A673 (cell line): ENCODE results near the gene NDUFB10. TPM values are rescaled to one million over a fixed set of nuclear protein-coding genes. Genes with fewer than 3 reads are reported as not detected.
A peak's percentile ranks its signal among the peaks of the same experiment; 100 is the strongest.
"Not testable (repeated sequence)": the region's sequence is repeated elsewhere in the genome, so short reads cannot be mapped to it uniquely, and the experiment has no call there.

Source experiments
- BruUV-seq: library from RNA; stranded (reverse); fragments of 400-500 nt; replicated peaks from 2 replicates; lab custom pipeline; 2021; lab: Mats Ljungman, UMichigan
- CTCF ChIA-PET: fragments of 300-600 bp; sonication (Branson Sonifier 250); formaldehyde crosslinking; loops from one replicate; lab custom pipeline; 2022; ENCODE audit warnings: antibody characterized with exemption; lab: Charles Lee
- POLR2A ChIA-PET: fragments of 300-600 bp; sonication (Branson Sonifier 250); formaldehyde crosslinking; loops from one replicate; lab custom pipeline; 2022; ENCODE audit warnings: antibody characterized with exemption; ENCODE audit not compliant: low non-redundant PET; lab: Charles Lee
- DNase-seq: peaks from one replicate; pipeline ENCODE4 v3.0.0-alpha.2; 2015; ENCODE audit warnings: low spot score
- H3K27ac ChIP-seq: fragments of 200-600 bp; sonication (generic); 2 replicates; pipeline ENCODE4 v1.5.1; 2016; ENCODE audit warnings: mixed run types, low read depth, mild to moderate bottlenecking, mixed read lengths, antibody characterized with exemption, low read length; ENCODE audit not compliant: poor library complexity, severe bottlenecking
- H3K27me3 ChIP-seq: fragments of 200-600 bp; sonication (generic); replicated peaks from 2 replicates; pipeline ENCODE4 v1.6.1; 2017; ENCODE audit warnings: mixed run types, low read depth, mild to moderate bottlenecking, mixed read lengths, antibody characterized with exemption, low read length; ENCODE audit not compliant: insufficient read depth, poor library complexity
- H3K36me3 ChIP-seq: fragments of 200-600 bp; sonication (generic); 2 replicates; pipeline ENCODE4 v1.6.1; 2016; ENCODE audit warnings: mixed run types, mild to moderate bottlenecking, mixed read lengths, antibody characterized with exemption, low read length; ENCODE audit not compliant: insufficient read depth, poor library complexity, severe bottlenecking
- H3K4me1 ChIP-seq: fragments of 200-600 bp; sonication (generic); 2 replicates; pipeline ENCODE4 v1.6.1; 2017; ENCODE audit warnings: mixed run types, mild to moderate bottlenecking, mixed read lengths, antibody characterized with exemption, low read length; ENCODE audit not compliant: insufficient read depth, poor library complexity, severe bottlenecking
- H3K4me3 ChIP-seq: fragments of 200-600 bp; sonication (generic); 2 replicates; pipeline ENCODE4 v1.5.1; 2016; ENCODE audit warnings: low read depth, mixed run types, mild to moderate bottlenecking, mixed read lengths, low read length; ENCODE audit not compliant: poor library complexity, severe bottlenecking
- H3K9me3 ChIP-seq: fragments of 200-600 bp; sonication (generic); 2 replicates; pipeline ENCODE4 v1.6.1; 2016; ENCODE audit warnings: mixed run types, low read depth, mild to moderate bottlenecking, mixed read lengths, antibody characterized with exemption, low read length; ENCODE audit not compliant: poor library complexity, severe bottlenecking
- EZH2 ChIP-seq: fragments of 200-600 bp; sonication (generic); IDR thresholded peaks from 2 replicates; pipeline ENCODE4 v1.6.1; 2017; ENCODE audit warnings: borderline replicate concordance, low read depth, mild to moderate bottlenecking, mixed read lengths, antibody characterized with exemption, low read length; ENCODE audit not compliant: poor library complexity, severe bottlenecking
- intact Hi-C: fragments of 100-400 bp; cut with micrococcal nuclease; formaldehyde crosslinking; loops from one replicate; pipeline ENCODE4 v1.10.0; 2022; ENCODE audit not compliant: unreplicated experiment
- total RNA-seq: library from RNA; stranded (reverse); gene quantifications from 2 replicates; pipeline ENCODE4 v1.2.3, GENCODE V29; 2021
- TF ChIP-seq, protein P1 (sequence below): fragments of 300-800, 200-600 bp; sonication (generic); conservative IDR thresholded peaks from 2 replicates; pipeline ENCODE4 v1.5.1; 2017; ENCODE audit warnings: low read depth, mild to moderate bottlenecking, antibody characterized with exemption, low read length, moderate library complexity, mixed read lengths

NDUFB10 gene
- total RNA-seq, 1 experiment from 2014 or later, result 178 TPM

DNA sequence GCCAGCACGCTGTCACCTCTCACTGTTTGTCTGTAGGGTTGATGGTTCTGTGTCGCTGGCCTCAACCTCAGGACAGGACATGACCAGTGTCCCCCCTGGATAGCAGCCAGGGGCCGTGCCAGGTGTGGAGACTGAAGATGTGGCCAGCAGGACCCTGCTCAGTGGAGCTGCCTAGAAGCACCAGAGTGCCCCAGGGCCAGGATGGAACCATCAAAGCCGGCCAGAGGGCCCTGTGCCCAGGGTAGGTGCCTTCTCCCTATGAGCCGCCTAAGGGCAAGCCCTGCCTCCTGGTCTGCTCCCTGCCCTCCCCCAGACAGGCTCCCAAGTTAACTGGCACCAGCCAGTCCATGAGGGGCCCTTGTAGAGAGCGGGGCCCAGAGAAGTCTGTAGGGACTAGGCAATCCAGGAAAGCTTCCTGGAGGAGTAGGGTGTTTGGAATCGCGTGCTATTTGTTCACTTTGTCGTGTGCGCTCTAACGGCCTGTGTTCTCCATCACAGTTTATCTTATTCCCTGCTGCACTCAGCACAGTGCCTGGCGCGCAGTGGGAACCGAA is 546 bp upstream of the NDUFB10 start:
- TF ChIP-seq EZH2, result no peak
- TF ChIP-seq, protein P1, sequence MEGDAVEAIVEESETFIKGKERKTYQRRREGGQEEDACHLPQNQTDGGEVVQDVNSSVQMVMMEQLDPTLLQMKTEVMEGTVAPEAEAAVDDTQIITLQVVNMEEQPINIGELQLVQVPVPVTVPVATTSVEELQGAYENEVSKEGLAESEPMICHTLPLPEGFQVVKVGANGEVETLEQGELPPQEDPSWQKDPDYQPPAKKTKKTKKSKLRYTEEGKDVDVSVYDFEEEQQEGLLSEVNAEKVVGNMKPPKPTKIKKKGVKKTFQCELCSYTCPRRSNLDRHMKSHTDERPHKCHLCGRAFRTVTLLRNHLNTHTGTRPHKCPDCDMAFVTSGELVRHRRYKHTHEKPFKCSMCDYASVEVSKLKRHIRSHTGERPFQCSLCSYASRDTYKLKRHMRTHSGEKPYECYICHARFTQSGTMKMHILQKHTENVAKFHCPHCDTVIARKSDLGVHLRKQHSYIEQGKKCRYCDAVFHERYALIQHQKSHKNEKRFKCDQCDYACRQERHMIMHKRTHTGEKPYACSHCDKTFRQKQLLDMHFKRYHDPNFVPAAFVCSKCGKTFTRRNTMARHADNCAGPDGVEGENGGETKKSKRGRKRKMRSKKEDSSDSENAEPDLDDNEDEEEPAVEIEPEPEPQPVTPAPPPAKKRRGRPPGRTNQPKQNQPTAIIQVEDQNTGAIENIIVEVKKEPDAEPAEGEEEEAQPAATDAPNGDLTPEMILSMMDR, result no peak
- intact Hi-C loops, result no loop called here
- BruUV-seq, result no TSS peak
- Histone ChIP-seq H3K27me3 (no peaks in the 10 kb centered on the region), H3K36me3 (peaks cover 23% of the 10 kb centered on the region), H3K4me3 (peak overlapping the region; percentile 88), H3K4me1 (peaks cover 16% of the 10 kb centered on the region), H3K9me3 (no peaks in the 10 kb centered on the region), H3K27ac (no peak overlapping the region)
- DNase-seq, result no peak
- ChIA-PET POLR2A (no interaction called here), CTCF (no interaction called here)

DNA sequence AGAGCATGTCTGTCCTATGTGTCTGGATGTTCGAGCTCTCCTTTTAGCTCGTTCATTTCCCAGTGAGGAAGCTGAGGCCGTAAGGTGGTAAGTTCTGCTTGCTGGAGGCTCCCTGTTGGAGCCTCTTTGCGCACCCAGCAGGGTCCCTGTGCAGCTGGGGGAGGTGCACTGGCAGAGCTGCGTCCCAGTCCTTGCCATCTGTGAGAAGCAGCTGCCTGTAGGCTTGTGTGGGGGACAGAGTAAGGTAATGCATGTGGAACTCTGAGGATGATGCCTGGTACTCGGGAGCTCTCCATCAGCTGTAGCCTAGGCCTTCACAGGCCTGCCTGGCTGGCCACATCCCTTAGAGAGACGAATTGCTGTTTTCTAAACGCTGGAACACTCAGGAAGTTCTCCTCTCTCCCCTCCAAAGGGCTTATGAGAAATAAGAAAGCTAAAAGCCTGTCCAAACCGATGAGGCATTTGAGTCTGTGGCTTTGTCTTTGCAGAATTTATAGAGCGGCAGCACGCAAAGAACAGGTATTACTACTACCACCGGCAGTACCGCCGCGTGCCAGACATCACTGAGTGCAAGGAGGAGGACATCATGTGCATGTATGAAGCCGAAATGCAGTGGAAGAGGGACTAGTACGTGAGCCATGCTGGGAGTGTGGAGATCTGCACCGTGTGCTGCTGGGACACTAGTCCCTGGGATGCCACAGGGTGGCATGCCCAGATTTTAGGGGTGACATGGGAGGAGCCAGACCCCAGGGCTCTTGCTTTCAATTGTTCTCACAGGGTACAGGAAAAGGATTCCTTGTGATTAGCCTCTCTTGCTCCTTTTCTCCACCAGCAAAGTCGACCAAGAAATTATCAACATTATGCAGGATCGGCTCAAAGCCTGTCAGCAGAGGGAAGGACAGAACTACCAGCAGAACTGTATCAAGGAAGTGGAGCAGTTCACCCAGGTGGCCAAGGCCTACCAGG is 1.6 kb downstream of the NDUFB10 start:
- ChIA-PET POLR2A (interaction anchor here (0.6 kb wide), 1 partner anchor 1619 kb away, joined by 3 read pairs; no protein-coding TSS in a partner anchor), CTCF (interaction anchor here (1.2 kb wide), 1 partner anchor 180 kb away, joined by 6 read pairs; no protein-coding TSS in a partner anchor)
- Histone ChIP-seq H3K4me3 (peak overlapping the region; percentile 88), H3K27me3 (no peaks in the 10 kb centered on the region), H3K27ac (peak overlapping the region; percentile 86), H3K9me3 (no peaks in the 10 kb centered on the region), H3K4me1 (peaks cover 23% of the 10 kb centered on the region), H3K36me3 (peaks cover 27% of the 10 kb centered on the region)
- peak; percentile 83 for DNase-seq
- TF ChIP-seq, protein P1, result no peak
- TF ChIP-seq EZH2, result no peak
- intact Hi-C loops, result no loop called here
- TSS peak; percentile 32 for BruUV-seq

DNA sequence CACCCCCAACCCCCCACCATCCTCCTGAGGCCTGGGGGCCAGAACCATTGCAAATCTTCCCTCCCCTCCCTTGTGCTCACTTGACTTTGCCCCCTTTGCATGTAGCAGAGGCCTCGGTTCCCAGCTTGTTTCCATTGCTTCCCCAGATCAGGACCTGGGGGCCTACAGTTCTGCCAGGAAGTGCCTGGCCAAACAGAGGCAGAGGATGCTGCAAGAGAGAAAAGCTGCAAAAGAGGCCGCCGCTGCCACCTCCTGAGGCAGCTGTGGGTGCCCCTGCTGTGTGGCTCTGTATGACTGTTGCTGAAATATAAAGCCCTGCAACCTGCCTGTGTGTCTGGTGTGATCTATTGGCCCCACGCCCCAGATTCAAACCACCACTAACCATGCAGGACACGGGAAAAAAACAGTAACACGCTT is 2.3 kb downstream of the NDUFB10 start:
- CTCF ChIA-PET, result interaction anchor here (1.0 kb wide), 1 partner anchor 179 kb away, joined by 3 read pairs; no protein-coding TSS in a partner anchor
- Histone ChIP-seq H3K36me3 (peaks cover 27% of the 10 kb centered on the region), H3K27ac (peak overlapping the region; percentile 20), H3K9me3 (no peaks in the 10 kb centered on the region), H3K4me3 (no peak overlapping the region), H3K27me3 (no peaks in the 10 kb centered on the region), H3K4me1 (peaks cover 24% of the 10 kb centered on the region)
- DNase-seq, result peak; percentile 52
- no TSS peak for BruUV-seq
- intact Hi-C loops, result no loop called here
- TF ChIP-seq, protein P1, result no peak
- no peak for TF ChIP-seq EZH2
- POLR2A ChIA-PET, result no interaction called here

DNA sequence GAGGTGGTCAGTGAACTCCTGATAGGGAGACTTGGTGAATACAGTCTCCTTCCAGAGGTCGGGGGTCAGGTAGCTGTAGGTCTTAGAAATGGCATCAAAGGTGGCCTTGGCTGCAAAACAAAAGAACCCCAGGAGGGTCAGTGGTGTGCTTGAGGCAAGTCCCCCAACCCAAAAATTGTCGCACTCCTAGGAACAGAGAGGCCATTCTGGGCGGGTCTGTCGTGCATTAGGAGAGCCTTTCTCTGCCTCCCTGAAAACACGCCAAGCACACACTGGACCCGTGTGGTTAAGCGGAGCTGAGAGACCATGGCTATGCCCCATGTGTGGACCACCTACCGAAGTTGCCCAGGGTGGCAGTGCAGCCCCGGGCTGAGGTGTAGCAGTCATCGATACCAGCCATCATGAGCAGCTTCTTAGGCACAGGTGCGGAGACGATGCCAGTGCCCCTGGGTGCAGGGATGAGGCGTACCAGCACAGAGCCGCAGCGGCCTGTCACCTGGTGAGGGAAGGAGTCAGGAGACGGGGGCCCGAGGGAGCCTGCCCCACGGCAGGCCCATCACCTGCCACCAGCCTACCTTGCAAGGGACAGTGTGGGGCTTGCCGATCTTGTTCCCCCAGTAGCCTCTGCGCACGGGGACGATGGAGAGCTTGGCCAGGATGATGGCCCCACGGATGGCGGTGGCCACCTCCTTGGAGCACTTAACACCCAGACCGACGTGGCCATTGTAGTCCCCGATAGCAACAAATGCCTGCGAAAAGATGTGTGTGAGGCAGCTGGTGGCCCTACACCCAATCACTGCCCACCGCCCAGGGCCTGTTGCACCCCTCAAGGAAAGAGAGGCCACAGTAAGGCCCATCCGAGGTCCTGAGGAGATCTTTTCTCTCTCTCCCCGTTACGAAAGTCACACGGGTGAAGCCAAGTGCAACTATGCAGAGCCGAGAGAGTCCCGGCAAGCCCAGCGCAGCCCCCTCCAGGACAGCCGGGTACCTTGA is 3.1 kb downstream of the NDUFB10 start:
- intact Hi-C loops, DNase-seq, POLR2A ChIA-PET, H3K9me3 ChIP-seq, H3K27me3 ChIP-seq: not testable (repeated sequence)
- H3K4me1 ChIP-seq, result peaks cover 24% of the 10 kb centered on the region
- CTCF ChIA-PET, result interaction anchor here (1.0 kb wide), 1 partner anchor 178 kb away, joined by 3 read pairs; no protein-coding TSS in a partner anchor
- BruUV-seq, result TSS peak; percentile 81
- peak overlapping the region; percentile 88 for H3K4me3 ChIP-seq
- peak overlapping the region; percentile 95 for H3K27ac ChIP-seq
- H3K36me3 ChIP-seq, result peaks cover 27% of the 10 kb centered on the region
